ENCODE results near the gene PDZRN4. TPM values are rescaled to one million over a fixed set of nuclear protein-coding genes. Genes with fewer than 3 reads are reported as not detected.

PDZRN4 gene
- total RNA-seq, 1 donor from 2014 or later, result 0.14 TPM

DNA sequence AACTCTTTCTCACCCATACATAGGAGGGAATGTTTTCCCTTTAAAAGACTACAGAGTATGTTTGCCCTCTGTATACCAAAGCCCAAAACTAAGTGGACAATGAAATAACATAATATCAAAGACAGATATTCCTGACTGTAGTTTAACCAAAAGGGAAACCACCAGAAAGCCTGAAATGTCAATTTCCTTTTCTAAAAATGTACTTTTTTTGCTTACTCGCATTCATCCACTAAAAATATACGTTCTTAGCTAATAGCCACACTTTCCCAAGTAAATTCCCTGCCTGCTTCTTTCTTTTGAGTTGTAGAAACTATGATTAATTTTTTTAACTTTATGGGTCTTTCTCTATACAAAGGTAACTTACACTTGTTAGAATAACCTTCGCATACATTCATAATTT, 280.2 kb downstream of the PDZRN4 start:
- intact Hi-C loops (cut with micrococcal nuclease), result no loop called here
- Histone ChIP-seq H3K9me3 (replicated peaks) (no peaks in the 10 kb centered on the region), H3K4me1 (no peaks in the 10 kb centered on the region), H3K27ac (replicated peaks) (no peak overlapping the region), H3K36me3 (no peaks in the 10 kb centered on the region), H3K4me3 (no peak overlapping the region), H3K27me3 (ENCODE audit: low read depth) (no peaks in the 10 kb centered on the region)
- TF ChIP-seq, protein P1, sequence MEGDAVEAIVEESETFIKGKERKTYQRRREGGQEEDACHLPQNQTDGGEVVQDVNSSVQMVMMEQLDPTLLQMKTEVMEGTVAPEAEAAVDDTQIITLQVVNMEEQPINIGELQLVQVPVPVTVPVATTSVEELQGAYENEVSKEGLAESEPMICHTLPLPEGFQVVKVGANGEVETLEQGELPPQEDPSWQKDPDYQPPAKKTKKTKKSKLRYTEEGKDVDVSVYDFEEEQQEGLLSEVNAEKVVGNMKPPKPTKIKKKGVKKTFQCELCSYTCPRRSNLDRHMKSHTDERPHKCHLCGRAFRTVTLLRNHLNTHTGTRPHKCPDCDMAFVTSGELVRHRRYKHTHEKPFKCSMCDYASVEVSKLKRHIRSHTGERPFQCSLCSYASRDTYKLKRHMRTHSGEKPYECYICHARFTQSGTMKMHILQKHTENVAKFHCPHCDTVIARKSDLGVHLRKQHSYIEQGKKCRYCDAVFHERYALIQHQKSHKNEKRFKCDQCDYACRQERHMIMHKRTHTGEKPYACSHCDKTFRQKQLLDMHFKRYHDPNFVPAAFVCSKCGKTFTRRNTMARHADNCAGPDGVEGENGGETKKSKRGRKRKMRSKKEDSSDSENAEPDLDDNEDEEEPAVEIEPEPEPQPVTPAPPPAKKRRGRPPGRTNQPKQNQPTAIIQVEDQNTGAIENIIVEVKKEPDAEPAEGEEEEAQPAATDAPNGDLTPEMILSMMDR (IDR thresholded peaks at IDR 0.05; ENCODE audit: borderline replicate concordance), result no peak
- DNase-seq, result no peak

DNA sequence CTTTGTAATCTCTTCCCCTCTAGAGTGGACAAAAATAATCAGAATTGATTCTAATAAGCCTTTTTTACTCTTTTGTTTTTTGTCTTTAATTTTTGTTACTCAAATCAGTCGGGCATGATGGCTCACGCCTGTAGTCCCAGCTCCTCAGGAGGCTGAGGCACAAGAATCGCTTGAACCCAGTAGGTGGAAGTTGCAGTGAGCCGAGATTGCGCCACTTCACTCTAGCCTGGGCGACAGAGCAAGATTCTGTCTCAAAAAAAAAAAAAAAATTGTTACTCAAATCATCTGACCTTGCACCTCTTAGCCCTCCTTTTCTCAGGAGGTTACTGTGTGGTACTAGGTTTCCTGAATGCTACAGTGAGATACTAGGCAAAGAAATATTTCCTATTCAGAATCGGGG, 280.6 kb downstream of the PDZRN4 start:
- Histone ChIP-seq H3K27me3 (ENCODE audit: low read depth) (no peaks in the 10 kb centered on the region), H3K27ac (replicated peaks) (no peak overlapping the region), H3K36me3 (no peaks in the 10 kb centered on the region), H3K9me3 (replicated peaks) (no peaks in the 10 kb centered on the region), H3K4me3 (no peak overlapping the region), H3K4me1 (no peaks in the 10 kb centered on the region)
- DNase-seq, result no peak
- TF ChIP-seq, protein P1 (IDR thresholded peaks at IDR 0.05; ENCODE audit: borderline replicate concordance), result no peak
- intact Hi-C loops (cut with micrococcal nuclease), result no loop called here

DNA sequence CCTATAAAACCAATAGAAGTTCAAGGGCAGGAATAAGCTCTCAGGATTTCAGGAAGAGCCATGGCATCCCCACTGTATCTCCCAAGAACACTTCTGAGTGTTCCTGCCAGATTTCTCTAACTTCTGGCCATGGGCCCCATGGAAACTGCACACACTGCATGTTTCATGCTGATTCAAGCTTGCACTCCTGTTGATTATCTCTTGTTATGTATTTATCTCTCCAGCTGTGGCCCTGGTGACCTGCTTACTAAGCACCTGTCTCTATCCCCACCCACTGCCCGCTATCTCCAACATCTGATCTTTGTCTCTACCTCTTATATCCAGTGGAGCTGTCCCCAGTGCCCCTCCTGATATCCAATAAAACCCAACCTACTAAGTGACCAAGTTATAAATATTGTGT, 285.3 kb downstream of the PDZRN4 start:
- no peak for DNase-seq
- TF ChIP-seq, protein P1 (IDR thresholded peaks at IDR 0.05; ENCODE audit: borderline replicate concordance), result no peak

DNA sequence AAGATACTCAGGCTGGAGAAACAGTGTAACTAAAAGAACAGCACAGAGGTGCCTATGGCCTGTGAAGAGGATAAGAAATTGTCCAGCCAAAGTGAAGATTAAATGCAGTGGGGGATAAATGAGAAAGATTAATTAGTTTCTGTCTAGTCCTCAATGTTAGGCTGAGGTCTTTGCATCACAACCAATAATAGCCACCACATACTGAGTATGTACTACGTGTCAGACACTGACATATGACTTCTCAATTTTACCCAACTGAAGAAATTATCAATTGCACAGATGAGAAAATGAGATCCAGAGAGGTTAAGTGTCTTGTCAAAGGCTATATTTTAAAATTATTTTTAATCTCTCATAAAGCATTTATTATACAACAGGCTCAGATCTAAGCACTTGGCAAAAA, 285.9 kb downstream of the PDZRN4 start:
- Histone ChIP-seq H3K4me3 (no peak overlapping the region), H3K27me3 (ENCODE audit: low read depth) (no peaks in the 10 kb centered on the region), H3K4me1 (no peaks in the 10 kb centered on the region), H3K9me3 (replicated peaks) (no peaks in the 10 kb centered on the region), H3K36me3 (no peaks in the 10 kb centered on the region), H3K27ac (replicated peaks) (no peak overlapping the region)
- TF ChIP-seq, protein P1 (IDR thresholded peaks at IDR 0.05; ENCODE audit: borderline replicate concordance), result no peak
- no peak for DNase-seq
- intact Hi-C loops (cut with micrococcal nuclease), result no loop called here

More for the DNA sequence above, 285.3 kb downstream of the PDZRN4 start:
- no peak overlapping the region for H3K27ac ChIP-seq (replicated peaks)
- no peaks in the 10 kb centered on the region for H3K27me3 ChIP-seq (ENCODE audit: low read depth)
- no peaks in the 10 kb centered on the region for H3K36me3 ChIP-seq
- intact Hi-C loops (cut with micrococcal nuclease), result no loop called here
- no peaks in the 10 kb centered on the region for H3K4me1 ChIP-seq
- no peaks in the 10 kb centered on the region for H3K9me3 ChIP-seq (replicated peaks)
- no peak overlapping the region for H3K4me3 ChIP-seq

DNA sequence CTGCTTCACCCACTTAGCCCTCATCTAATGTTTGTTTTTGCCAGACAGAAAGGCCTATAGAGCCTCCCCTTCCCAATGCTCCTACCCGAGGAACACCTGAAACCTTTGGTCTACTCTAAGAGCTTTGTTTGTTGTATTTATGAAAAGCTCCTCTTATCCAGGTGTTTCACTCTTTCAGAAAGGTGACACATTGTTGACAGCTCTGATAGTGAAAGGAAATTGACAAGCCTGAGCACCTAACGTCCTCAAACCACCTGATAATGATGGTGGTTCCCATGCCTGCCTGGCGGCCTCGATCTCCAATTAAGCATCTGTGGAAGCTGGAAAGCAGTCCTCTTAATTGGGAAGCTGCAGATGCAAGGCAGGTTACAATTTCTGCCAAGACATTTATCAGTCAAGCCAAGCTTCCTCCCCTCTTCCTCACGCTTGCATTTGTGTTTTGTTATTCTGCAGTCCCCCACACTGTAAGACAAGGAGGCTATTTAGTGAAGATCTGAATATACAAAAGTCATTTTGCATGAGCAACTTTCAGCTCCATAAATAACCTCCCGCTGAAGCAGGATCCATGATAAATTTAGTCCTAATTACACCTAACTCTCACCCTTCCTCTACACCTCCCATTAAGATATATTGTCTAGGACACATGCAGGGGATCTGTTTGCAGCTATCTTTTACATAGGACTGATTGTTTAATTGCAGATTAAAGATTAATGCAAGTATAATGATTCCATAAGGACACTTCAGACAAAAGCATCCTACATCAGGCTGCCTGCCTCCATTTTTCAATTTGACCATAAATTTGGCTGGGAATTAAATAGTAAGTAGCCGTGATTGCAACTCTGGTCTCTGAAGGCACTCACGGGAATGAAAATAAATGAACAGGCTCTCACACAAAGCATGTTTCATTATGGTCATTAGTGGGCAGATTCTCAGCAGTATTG, 288.6 kb downstream of the PDZRN4 start:
- H3K27me3 ChIP-seq (ENCODE audit: low read depth), result no peaks in the 10 kb centered on the region
- intact Hi-C loops (cut with micrococcal nuclease), result no loop called here
- no peak overlapping the region for H3K27ac ChIP-seq (replicated peaks)
- H3K36me3 ChIP-seq, result no peaks in the 10 kb centered on the region
- DNase-seq, result no peak
- no peaks in the 10 kb centered on the region for H3K9me3 ChIP-seq (replicated peaks)
- H3K4me1 ChIP-seq, result no peaks in the 10 kb centered on the region
- TF ChIP-seq, protein P1 (IDR thresholded peaks at IDR 0.05; ENCODE audit: borderline replicate concordance), result no peak
- no peak overlapping the region for H3K4me3 ChIP-seq

Data from left ventricle myocardium inferior (tissue), 1 donor.